Prostate gland (tissue), 2 donors: ENCODE results near the gene TBATA.

Source experiments
- CTCF ChIP-seq, 4 experiments: fragments of 200-600 bp in 2 of 4; fragments of 450-650 bp in 2 of 4; sonication (generic) in 2 of 4; IDR thresholded peaks; 1 replicate in 3 of 4; 2 replicates in 1 of 4; pipeline ENCODE4 v1.5.1; 2016 to 2019; ENCODE audit warnings: antibody characterized with exemption in 4 of 4, mild to moderate bottlenecking in 2 of 4, moderate library complexity in 2 of 4
- POLR2A ChIP-seq: fragments of 450-650 bp; IDR thresholded peaks from one replicate; pipeline ENCODE4 v1.6.1; 2016; ENCODE audit warnings: antibody characterized with exemption, mild to moderate bottlenecking
- POLR2AphosphoS5 ChIP-seq: sonication (generic); formaldehyde crosslinking; IDR thresholded peaks from one replicate; pipeline ENCODE4 v1.6.1; 2017; ENCODE audit warnings: antibody characterized with exemption

- TF ChIP-seq POLR2A (no peak), CTCF (IDR thresholded peaks at IDR 0.05) (no peak), POLR2AphosphoS5 (no peak)
These were observed 12.7 kb upstream of the TBATA start for GRCh38 chr10:70797840-70798239.
